SU-DHL-6 (cell line): ENCODE measurements around the gene SIRT6.

ENCODE experiments used
- H2AFZ ChIP-seq: fragments of 200-600 bp; sonication (generic); 2 replicates; pipeline ENCODE4 v1.6.1; 2014; ENCODE audit warnings: low read depth, mild to moderate bottlenecking, moderate library complexity, mixed read lengths, antibody characterized with exemption, low read length; ENCODE audit not compliant: severe bottlenecking
- H3F3A ChIP-seq: fragments of 200-600 bp; shearing (Covaris generic); 2 replicates; pipeline ENCODE4 v1.6.0; 2016; ENCODE audit warnings: antibody characterized with exemption, mild to moderate bottlenecking; ENCODE audit not compliant: insufficient read depth
- H3K27ac ChIP-seq: fragments of 200-600 bp; sonication (generic); 2 replicates; pipeline ENCODE4 v1.5.1; 2016; ENCODE audit warnings: low read depth, mild to moderate bottlenecking, low read length, moderate library complexity, mixed read lengths
- H3K27me3 ChIP-seq: fragments of 200-600 bp; sonication (generic), shearing (Covaris generic); 2 replicates; pipeline ENCODE4 v1.6.0; 2014; ENCODE audit warnings: mild to moderate bottlenecking, low read length
- H3K36me3 ChIP-seq: fragments of 200-600 bp; sonication (generic); 2 replicates; pipeline ENCODE4 v1.6.1; 2014; ENCODE audit warnings: mild to moderate bottlenecking, low read length, mixed read lengths
- H3K4me2 ChIP-seq: fragments of 300-600, 200-600 bp; shearing (Covaris generic), sonication (generic); 2 replicates; pipeline ENCODE4 v1.6.0; 2014; ENCODE audit warnings: low read length, low read depth, mild to moderate bottlenecking; ENCODE audit not compliant: poor library complexity, severe bottlenecking
- H3K4me3 ChIP-seq: fragments of 200-600 bp; sonication (generic); 2 replicates; pipeline ENCODE4 v1.5.1; 2014; ENCODE audit warnings: antibody characterized with exemption, low read length, mild to moderate bottlenecking, mixed read lengths; ENCODE audit not compliant: insufficient read depth, poor library complexity, severe bottlenecking
- H3K79me2 ChIP-seq: fragments of 200-600 bp; sonication (generic); 2 replicates; pipeline ENCODE4 v1.6.1; 2014; ENCODE audit warnings: mild to moderate bottlenecking, low read length, moderate library complexity; ENCODE audit not compliant: insufficient read depth
- H3K9ac ChIP-seq: fragments of 200-600 bp; sonication (generic); 2 replicates; pipeline ENCODE4 v1.7.0; 2014; ENCODE audit warnings: mild to moderate bottlenecking, low read length
- H3K9me2 ChIP-seq: fragments of 200-600 bp; sonication (generic); replicated peaks from 2 replicates; pipeline ENCODE4 v1.6.1; 2014; ENCODE audit warnings: low read length; ENCODE audit not compliant: insufficient read depth
- H3K9me3 ChIP-seq: fragments of 200-600 bp; sonication (generic); 2 replicates; pipeline ENCODE4 v1.6.1; 2014; ENCODE audit warnings: low read length, mixed read lengths; ENCODE audit not compliant: insufficient read depth
- H4K20me1 ChIP-seq: fragments of 200-600 bp; sonication (generic); 2 replicates; pipeline ENCODE4 v1.6.1; 2014; ENCODE audit warnings: low read depth, mild to moderate bottlenecking, antibody characterized with exemption, low read length, moderate library complexity, mixed read lengths
- CTCF ChIP-seq: fragments of 200-600 bp; sonication (generic); IDR thresholded peaks from one replicate; pipeline ENCODE4 v1.5.1; 2017; ENCODE audit warnings: antibody characterized with exemption, mild to moderate bottlenecking, low read length, moderate library complexity; ENCODE audit not compliant: insufficient read depth, poor library complexity, severe bottlenecking
- EZH2phosphoT487 ChIP-seq: fragments of 200-600 bp; sonication (generic), shearing (Covaris generic); conservative IDR thresholded peaks from 2 replicates; pipeline ENCODE4 v1.6.1; 2018; ENCODE audit warnings: mild to moderate bottlenecking, antibody characterized with exemption, low read length, moderate library complexity, mixed read lengths

SIRT6 gene

GRCh38 chr19:4216846-4217245, 34.5 kb upstream of the SIRT6 start:
- H3K27ac ChIP-seq, result no peak overlapping the region
- H3K79me2 ChIP-seq, result no peaks in the 10 kb centered on the region
- no peaks in the 10 kb centered on the region for H3F3A ChIP-seq
- no peak overlapping the region for H3K4me2 ChIP-seq
- H4K20me1 ChIP-seq, result no peaks in the 10 kb centered on the region
- TF ChIP-seq EZH2phosphoT487, result no peak
- H3K9me3 ChIP-seq, result no peaks in the 10 kb centered on the region
- no peak overlapping the region for H3K9ac ChIP-seq
- H3K27me3 ChIP-seq, result no peaks in the 10 kb centered on the region
- no peaks in the 10 kb centered on the region for H3K9me2 ChIP-seq
- H3K36me3 ChIP-seq, result no peaks in the 10 kb centered on the region
- no peak overlapping the region for H3K4me3 ChIP-seq
- H2AFZ ChIP-seq, result no peak overlapping the region

- H3K27ac ChIP-seq, result no peak overlapping the region
- no peak overlapping the region for H2AFZ ChIP-seq
- H3K36me3 ChIP-seq, result no peaks in the 10 kb centered on the region
- TF ChIP-seq EZH2phosphoT487 (no peak), CTCF (no peak)
- no peak overlapping the region for H3K4me2 ChIP-seq
- no peak overlapping the region for H3K9ac ChIP-seq
- no peaks in the 10 kb centered on the region for H3F3A ChIP-seq
- H4K20me1 ChIP-seq, result no peaks in the 10 kb centered on the region
- no peak overlapping the region for H3K4me3 ChIP-seq
- H3K9me2 ChIP-seq, result no peaks in the 10 kb centered on the region
- no peaks in the 10 kb centered on the region for H3K79me2 ChIP-seq
- no peaks in the 10 kb centered on the region for H3K27me3 ChIP-seq
- H3K9me3 ChIP-seq, result no peaks in the 10 kb centered on the region
Measured at GRCh38 chr19:4215807-4216206, 33.4 kb upstream of the SIRT6 start.

GRCh38 chr19:4213116-4213515, 30.8 kb upstream of the SIRT6 start:
- no peak for TF ChIP-seq EZH2phosphoT487
- H4K20me1 ChIP-seq, result no peaks in the 10 kb centered on the region
- no peak overlapping the region for H3K27ac ChIP-seq
- H3K9me2 ChIP-seq, result no peaks in the 10 kb centered on the region
- H3K9me3 ChIP-seq, result no peaks in the 10 kb centered on the region
- H3K79me2 ChIP-seq, result no peaks in the 10 kb centered on the region
- H3K9ac ChIP-seq, result no peak overlapping the region
- H3K4me2 ChIP-seq, result no peak overlapping the region
- H3F3A ChIP-seq, result no peaks in the 10 kb centered on the region
- H3K27me3 ChIP-seq, result no peaks in the 10 kb centered on the region
- H2AFZ ChIP-seq, result no peak overlapping the region
- H3K36me3 ChIP-seq, result no peaks in the 10 kb centered on the region
- no peak overlapping the region for H3K4me3 ChIP-seq

GRCh38 chr19:4210166-4210731, 27.9 kb upstream of the SIRT6 start:
- Histone ChIP-seq H3K27ac (no peak overlapping the region), H3K9me3 (no peaks in the 10 kb centered on the region), H3F3A (no peaks in the 10 kb centered on the region), H2AFZ (no peak overlapping the region), H3K79me2 (no peaks in the 10 kb centered on the region), H3K27me3 (no peaks in the 10 kb centered on the region), H3K9me2 (no peaks in the 10 kb centered on the region), H3K4me2 (no peak overlapping the region), H3K4me3 (no peak overlapping the region), H3K9ac (no peak overlapping the region), H4K20me1 (no peaks in the 10 kb centered on the region), H3K36me3 (no peaks in the 10 kb centered on the region)
- no peak for TF ChIP-seq EZH2phosphoT487
- TF ChIP-seq CTCF, result no peak
